GM13976 (cell line): ENCODE data around the gene TCF7L1.

Experiments used
- DNase-seq: peaks from one replicate; pipeline ENCODE4 v3.0.0; 2012; ENCODE audit warnings: low spot score
- CTCF ChIP-seq: IDR thresholded peaks from 2 replicates; pipeline ENCODE4 v1.5.1; 2012; ENCODE audit warnings: borderline replicate concordance, mild to moderate bottlenecking; ENCODE audit not compliant: insufficient read depth; ENCODE audit errors: extremely low read depth, missing control alignments, control extremely low read depth
- in situ Hi-C: fragments of 300-500 bp; cut with MboI; formaldehyde crosslinking; loops from one replicate; pipeline ENCODE4 v1.12.0; 2022; ENCODE audit warnings: low sequenced_read_pairs, mixed read lengths, inconsistent platforms; ENCODE audit not compliant: unreplicated experiment

Gene TCF7L1

GRCh38 chr2:85355073-85355410 is 221.8 kb downstream of the TCF7L1 start:
- in situ Hi-C loops = no loop called here
- no peak for DNase-seq
- no peak for TF ChIP-seq CTCF

- in situ Hi-C loops = no loop called here
- no peak for TF ChIP-seq CTCF
- DNase-seq = no peak
Measured at GRCh38 chr2:85355521-85355920, 222.3 kb downstream of the TCF7L1 start.

GRCh38 chr2:85356186-85356585 is 223.0 kb downstream of the TCF7L1 start:
- no peak for DNase-seq
- no peak for TF ChIP-seq CTCF
- in situ Hi-C loops = no loop called here

GRCh38 chr2:85357736-85358135 is 224.5 kb downstream of the TCF7L1 start:
- DNase-seq = no peak
- TF ChIP-seq CTCF = no peak
- in situ Hi-C loops = no loop called here
